Endothelial cell (in vitro differentiated cells): Measurements from ENCODE around the gene PLPPR5. TPM values are rescaled to one million over a fixed set of nuclear protein-coding genes. Genes with fewer than 3 reads are reported as not detected.

ENCODE experiments used
- DNase-seq: peaks from one replicate; pipeline ENCODE4 v3.0.0; 2021; ENCODE audit warnings: low spot score
- H3K27ac Mint-ChIP-seq: one replicate; pipeline ENCODE4 v1.8.0; 2021; ENCODE audit warnings: mixed read lengths, inconsistent platforms; ENCODE audit not compliant: unreplicated experiment
- H3K27me3 Mint-ChIP-seq: one replicate; pipeline ENCODE4 v1.8.0; 2021; ENCODE audit warnings: mild to moderate bottlenecking, moderate library complexity, mixed read lengths, inconsistent platforms; ENCODE audit not compliant: unreplicated experiment
- H3K36me3 Mint-ChIP-seq: one replicate; pipeline ENCODE4 v1.8.0; 2021; ENCODE audit warnings: mild to moderate bottlenecking, low read depth, mixed read lengths, inconsistent platforms; ENCODE audit not compliant: unreplicated experiment
- H3K4me1 Mint-ChIP-seq: one replicate; pipeline ENCODE4 v1.8.0; 2021; ENCODE audit warnings: mild to moderate bottlenecking, mixed read lengths, inconsistent platforms; ENCODE audit not compliant: unreplicated experiment
- H3K4me3 Mint-ChIP-seq: one replicate; pipeline ENCODE4 v1.8.0; 2021; ENCODE audit warnings: mild to moderate bottlenecking, mixed read lengths, inconsistent platforms; ENCODE audit not compliant: unreplicated experiment
- H3K9me3 Mint-ChIP-seq: one replicate; pipeline ENCODE4 v1.8.0; 2021; ENCODE audit warnings: mixed read lengths, inconsistent platforms; ENCODE audit not compliant: unreplicated experiment
- CTCF ChIP-seq: fragments of 200-600 bp; sonication (generic); IDR thresholded peaks from one replicate; pipeline ENCODE4 v1.5.0; 2021; ENCODE audit warnings: antibody characterized with exemption; ENCODE audit not compliant: unreplicated experiment
- total RNA-seq: library from RNA; stranded (reverse); fragmentation: NEBNext Ultra II Directional; extraction: Animal tissue kit (Norgen Biotek cat#: 25700); gene quantifications from one replicate; pipeline ENCODE4 v1.2.1, GENCODE V29; 2021; ENCODE audit not compliant: unreplicated experiment

PLPPR5 gene
- total RNA-seq, 1 donor from 2014 or later = 1.1 TPM

GRCh38 chr1:99003581-99004253 is 944 bp downstream of the PLPPR5 start:
- no peaks in the 10 kb centered on the region for H3K9me3 Mint-ChIP-seq
- no peak for TF ChIP-seq CTCF
- H3K27ac Mint-ChIP-seq = no peak overlapping the region
- H3K36me3 Mint-ChIP-seq = no peaks in the 10 kb centered on the region
- H3K27me3 Mint-ChIP-seq = peaks cover 4% of the 10 kb centered on the region
- peak overlapping the region; percentile 80 for H3K4me3 Mint-ChIP-seq
- H3K4me1 Mint-ChIP-seq = peaks cover 3% of the 10 kb centered on the region
- no peak for DNase-seq

GRCh38 chr1:98992844-98993243 is 11.8 kb downstream of the PLPPR5 start:
- Mint-ChIP-seq H3K27ac (no peak overlapping the region), H3K4me1 (peaks cover 16% of the 10 kb centered on the region)
- TF ChIP-seq CTCF = no peak

GRCh38 chr1:98991127-98992012 is 13.3 kb downstream of the PLPPR5 start:
- H3K27me3 Mint-ChIP-seq = no peaks in the 10 kb centered on the region
- peaks cover 14% of the 10 kb centered on the region for H3K4me1 Mint-ChIP-seq
- peak; percentile 65 for TF ChIP-seq CTCF
- no peaks in the 10 kb centered on the region for H3K9me3 Mint-ChIP-seq
- DNase-seq = no peak
- H3K36me3 Mint-ChIP-seq = no peaks in the 10 kb centered on the region
- no peak overlapping the region for H3K27ac Mint-ChIP-seq
- H3K4me3 Mint-ChIP-seq = no peak overlapping the region

More at GRCh38 chr1:98992844-98993243, 11.8 kb downstream of the PLPPR5 start:
- H3K36me3 Mint-ChIP-seq = no peaks in the 10 kb centered on the region
- no peak overlapping the region for H3K4me3 Mint-ChIP-seq
- H3K27me3 Mint-ChIP-seq = no peaks in the 10 kb centered on the region
- no peak for DNase-seq
- no peaks in the 10 kb centered on the region for H3K9me3 Mint-ChIP-seq

- no peak for DNase-seq
- no peaks in the 10 kb centered on the region for H3K9me3 Mint-ChIP-seq
- H3K4me3 Mint-ChIP-seq = no peak overlapping the region
- no peak overlapping the region for H3K27ac Mint-ChIP-seq
- H3K36me3 Mint-ChIP-seq = no peaks in the 10 kb centered on the region
- TF ChIP-seq CTCF = no peak
- peaks cover 14% of the 10 kb centered on the region for H3K4me1 Mint-ChIP-seq
- no peaks in the 10 kb centered on the region for H3K27me3 Mint-ChIP-seq
These were observed 15.1 kb downstream of the PLPPR5 start for GRCh38 chr1:98989556-98989907.
